HG03354 (cell line): ENCODE measurements around the gene PCTP.

Source experiments
- ATAC-seq: cut with Tn5 transposase; IDR thresholded peaks from one replicate; pipeline ENCODE4 v1.9.1; 2021; ENCODE audit warnings: mild to moderate bottlenecking; ENCODE audit not compliant: unreplicated experiment, poor library complexity, severe bottlenecking

The PCTP gene

GRCh38 chr17:55778389-55779118 is 27.7 kb downstream of the PCTP start:
- no peak for ATAC-seq

GRCh38 chr17:55783684-55784245 is 32.9 kb downstream of the PCTP start:
- no peak for ATAC-seq

GRCh38 chr17:55784666-55785065 is 33.8 kb downstream of the PCTP start:
- no peak for ATAC-seq

GRCh38 chr17:55785181-55785580 is 34.3 kb downstream of the PCTP start:
- no peak for ATAC-seq

- no peak for ATAC-seq
Measured at GRCh38 chr17:55793272-55793671, 42.4 kb downstream of the PCTP start.

- no peak for ATAC-seq
Measured at GRCh38 chr17:55794725-55795482, 44.1 kb downstream of the PCTP start.

DNA sequence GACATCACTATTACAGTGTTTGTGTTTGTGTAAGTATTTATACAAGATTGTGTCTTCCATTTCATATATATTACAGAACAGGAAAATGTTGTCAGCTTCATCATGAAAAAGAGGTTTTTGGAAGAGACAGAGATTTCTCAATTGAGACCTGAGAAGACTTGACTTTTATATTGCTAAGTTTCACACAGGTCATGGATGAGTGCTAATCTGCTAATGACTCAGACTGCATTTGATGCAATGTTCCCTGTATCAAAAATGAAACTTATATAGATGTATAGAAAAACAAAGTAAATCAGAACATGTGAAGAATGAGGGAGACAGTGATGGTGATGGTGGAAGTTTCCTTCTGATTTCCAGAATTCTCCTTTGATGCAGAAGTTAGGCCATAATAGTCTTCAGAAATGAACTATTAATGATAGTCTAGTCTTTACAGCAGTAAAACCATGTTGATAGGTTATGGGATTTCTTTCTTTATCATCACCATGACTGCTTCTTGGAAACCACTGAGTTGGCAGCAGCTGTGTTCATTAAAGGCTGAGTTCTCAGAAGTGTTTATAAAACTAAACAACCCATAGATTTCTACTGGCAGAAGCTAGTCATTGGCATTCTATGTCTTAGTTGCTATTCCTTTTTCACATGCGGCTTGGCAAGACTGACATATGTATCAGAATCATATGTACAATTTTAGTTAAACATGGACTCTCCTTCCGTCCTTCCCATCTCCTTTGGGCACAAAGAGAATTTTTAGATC is 56.1 kb downstream of the PCTP start:
- ATAC-seq: no peak

DNA sequence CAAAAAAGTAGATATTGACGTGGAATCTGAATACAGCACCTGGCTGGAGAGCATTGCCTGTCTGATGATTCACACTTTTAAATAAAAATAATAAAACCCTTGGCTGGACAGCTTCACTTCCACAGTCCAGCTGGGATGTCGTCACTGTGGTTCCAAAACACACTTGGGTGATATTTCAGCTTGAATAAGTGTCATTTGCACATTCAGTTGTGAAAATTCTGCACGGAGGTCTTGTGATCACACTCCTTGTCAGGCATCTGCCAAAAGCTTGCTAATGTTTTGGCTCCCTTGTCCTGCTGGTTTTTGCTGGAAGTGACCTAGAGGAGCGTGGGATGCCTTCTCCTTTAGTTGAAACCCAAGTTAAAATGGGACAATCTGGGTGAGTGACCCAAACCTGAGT is 60.7 kb downstream of the PCTP start:
- ATAC-seq: no peak

- ATAC-seq: no peak
Measured at GRCh38 chr17:55812323-55812722, 61.5 kb downstream of the PCTP start.

GRCh38 chr17:55813944-55814343 is 63.1 kb downstream of the PCTP start:
- ATAC-seq: no peak

GRCh38 chr17:55814377-55814776 is 63.5 kb downstream of the PCTP start:
- ATAC-seq: no peak

DNA sequence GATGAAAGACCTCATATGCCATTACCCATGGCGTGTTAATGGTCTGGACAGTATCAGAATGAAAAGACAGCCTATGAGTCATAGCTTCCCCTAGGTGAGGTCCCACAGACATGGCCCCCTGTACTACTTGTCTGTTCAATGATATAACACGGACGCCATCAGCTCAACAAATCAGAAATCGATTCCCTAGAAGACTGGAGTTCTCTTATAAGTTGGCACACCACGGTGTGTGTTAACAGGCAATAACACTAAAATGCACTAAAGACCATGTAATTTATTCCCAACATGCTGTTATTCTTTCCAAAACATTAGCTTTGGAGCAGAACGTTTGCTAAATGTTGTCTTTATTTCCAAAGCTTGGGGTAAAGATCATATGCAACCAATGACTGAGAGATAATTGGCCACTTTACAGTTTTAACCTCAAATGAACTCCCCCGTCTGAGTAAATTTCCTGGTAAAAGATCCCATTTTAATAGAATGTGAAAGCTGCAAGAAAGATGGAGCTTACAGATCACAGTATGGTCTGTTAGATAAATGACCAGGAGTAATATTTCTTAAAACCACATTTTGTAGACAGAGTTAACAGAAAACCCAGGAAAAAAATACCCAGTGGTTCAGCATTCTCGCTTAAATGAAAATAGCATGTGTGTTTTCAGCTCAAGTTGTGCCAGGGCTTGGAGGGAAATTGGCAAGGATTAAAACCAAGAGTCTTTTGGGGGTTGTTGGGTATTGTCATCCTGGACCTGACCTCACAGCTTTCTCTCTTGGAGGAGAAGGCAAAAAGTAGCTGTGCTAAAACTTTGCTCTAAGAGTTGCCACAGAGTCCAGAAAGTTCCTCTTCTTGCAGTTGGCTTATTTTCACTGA is 65.9 kb downstream of the PCTP start:
- ATAC-seq: no peak

DNA sequence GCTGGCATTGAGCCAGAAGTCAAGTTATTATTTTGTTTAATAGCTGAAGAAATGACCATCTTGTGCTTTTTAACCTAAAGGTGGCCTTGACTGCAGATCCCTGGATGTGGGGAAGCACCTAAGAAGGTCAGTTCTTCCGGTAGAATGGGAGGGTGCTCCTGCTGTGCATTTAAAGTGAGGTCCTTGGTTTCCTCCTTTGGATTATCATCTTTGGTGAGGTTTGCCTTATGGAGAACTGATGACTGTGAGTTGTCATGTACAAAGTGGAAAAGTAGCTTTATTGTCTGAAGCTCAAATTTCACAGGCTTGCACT is 66.5 kb downstream of the PCTP start:
- ATAC-seq: no peak

GRCh38 chr17:55818026-55818425 is 67.2 kb downstream of the PCTP start:
- no peak for ATAC-seq

DNA sequence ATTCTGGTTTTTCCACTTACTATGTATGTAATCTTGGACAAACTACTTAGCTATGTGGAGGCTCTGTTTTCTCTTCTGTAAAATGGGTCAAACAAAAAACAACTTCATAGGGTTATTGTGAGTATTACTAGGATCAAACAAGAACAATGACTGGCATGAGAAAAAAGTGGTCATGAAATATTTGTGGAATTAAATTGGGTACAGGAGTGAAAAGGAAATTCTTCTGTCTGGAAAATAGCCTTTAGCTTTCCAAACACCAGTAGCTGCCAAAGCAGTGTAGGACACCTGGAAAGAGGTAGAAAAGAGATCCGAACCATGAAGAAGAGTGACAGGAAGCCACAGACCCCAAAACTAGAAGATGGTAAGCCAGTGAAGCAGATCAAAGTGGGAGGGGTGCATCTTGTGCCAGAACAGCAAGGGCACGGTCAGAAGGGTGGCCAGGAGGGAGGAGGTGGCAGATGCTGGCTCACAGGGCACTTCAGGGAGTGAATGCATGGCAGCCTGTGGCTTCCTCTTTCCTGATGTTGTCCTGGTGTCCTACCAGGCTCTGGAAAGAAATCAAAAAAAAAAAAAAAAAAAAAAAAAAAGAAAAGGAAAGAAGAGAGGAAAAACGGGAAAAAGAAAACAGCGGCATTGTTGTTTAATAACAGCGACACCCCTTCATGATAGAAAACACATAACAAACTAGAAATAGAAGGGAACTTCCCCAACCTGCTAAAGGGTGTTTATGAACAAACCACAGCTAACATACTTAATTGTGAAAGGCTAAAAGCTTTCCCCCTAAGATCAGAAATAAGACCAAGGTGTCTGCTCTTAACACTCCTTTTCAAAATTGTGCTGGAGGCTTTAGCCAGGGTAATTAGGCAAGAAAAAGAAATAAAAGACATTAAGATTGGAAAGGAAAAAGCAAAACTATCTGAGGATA is 67.9 kb downstream of the PCTP start:
- ATAC-seq: no peak

DNA sequence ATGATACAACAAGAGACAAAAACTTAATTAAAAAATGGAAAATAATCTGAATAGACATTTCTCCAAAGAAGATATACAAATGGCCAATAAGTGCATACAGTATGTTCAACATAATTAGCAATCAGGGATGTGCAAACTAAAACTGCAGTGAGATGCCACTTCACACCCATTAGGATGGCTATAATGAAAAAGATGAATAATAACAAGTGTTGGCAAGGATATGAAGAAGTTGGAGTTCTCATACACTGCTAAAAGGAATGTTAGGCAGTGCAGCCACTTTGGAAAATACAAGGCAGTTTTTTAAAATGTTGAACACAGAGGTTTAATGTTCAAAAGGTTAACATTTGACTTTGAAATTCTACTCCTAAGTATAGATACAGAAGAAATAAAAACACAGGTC is 69.8 kb downstream of the PCTP start:
- no peak for ATAC-seq

DNA sequence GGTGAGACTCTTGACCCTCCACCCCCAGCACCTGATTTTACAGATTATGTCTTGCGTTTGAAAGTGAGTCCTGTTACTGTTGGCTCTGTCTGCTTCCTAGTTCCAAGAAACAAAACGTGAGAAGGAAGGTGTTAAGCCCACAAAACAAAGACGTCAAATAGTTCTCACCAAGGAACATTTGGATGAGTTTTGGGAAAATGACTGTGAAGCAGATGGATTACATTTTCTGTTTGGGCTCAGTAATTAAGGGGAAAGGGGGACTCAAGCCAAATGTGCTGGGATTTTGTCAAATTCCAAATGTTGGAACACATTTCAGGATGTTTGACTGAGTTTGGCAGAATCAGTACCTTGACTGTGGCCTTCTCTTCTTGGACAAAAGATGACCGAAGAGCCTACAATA is 71.2 kb downstream of the PCTP start:
- ATAC-seq: no peak

DNA sequence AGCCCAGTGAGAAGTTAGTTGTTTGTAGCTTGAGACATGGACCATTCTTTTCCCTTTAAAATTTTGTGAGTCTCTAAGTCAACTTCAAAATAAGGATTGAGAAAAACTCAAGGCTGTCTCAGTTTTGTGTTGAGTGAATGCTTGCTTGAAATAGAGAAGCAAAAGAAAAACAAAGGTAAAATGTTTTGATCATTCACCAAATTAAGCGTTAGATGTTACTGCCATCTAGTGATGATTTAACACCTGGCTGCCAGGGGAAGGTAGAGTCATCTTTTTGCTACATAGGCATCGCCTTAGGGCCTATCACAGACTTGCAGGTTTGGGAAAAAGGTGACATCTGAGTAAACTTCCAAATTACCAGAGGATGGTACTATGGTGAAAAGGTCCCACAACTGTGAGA is 74.4 kb downstream of the PCTP start:
- no peak for ATAC-seq
